A673 (cell line): ENCODE measurements around the gene DDI2.

Source experiments
- EZH2 ChIP-seq: fragments of 200-600 bp; sonication (generic); IDR thresholded peaks from 2 replicates; pipeline ENCODE4 v1.6.1; 2017; ENCODE audit warnings: borderline replicate concordance, low read depth, mild to moderate bottlenecking, mixed read lengths, antibody characterized with exemption, low read length; ENCODE audit not compliant: poor library complexity, severe bottlenecking
- TF ChIP-seq, protein P1 (sequence below): fragments of 300-800, 200-600 bp; sonication (generic); conservative IDR thresholded peaks from 2 replicates; pipeline ENCODE4 v1.5.1; 2017; ENCODE audit warnings: low read depth, mild to moderate bottlenecking, antibody characterized with exemption, low read length, moderate library complexity, mixed read lengths

DNA sequence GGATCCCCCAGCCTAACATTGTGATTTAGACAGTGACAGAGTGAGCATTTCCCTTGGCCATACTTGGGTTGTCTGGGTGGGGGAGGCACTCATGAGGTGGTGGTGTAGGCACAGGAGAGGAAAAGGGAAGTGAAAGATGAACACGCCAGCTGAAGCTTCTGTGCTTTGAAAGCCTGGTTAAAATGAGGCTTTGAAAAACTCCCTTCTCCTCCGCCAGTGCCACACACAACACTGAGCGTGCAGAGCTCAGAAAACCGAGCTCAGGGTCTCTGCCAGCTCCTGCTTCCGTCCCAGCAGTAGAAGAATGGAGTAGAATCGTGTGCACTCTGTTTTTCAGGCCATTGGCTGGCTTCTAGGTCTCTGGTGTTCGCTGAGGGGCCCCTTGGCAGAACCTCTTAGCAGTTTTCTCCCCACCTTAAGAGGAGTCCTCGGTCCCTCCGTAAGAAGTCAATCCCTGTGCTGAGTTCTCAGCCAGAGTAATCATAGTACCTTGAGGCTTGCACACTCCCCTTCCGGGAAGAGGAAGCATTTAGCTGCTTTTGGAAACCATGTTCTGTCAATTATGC is 79.8 kb downstream of the DDI2 start:
- TF ChIP-seq, protein P1, sequence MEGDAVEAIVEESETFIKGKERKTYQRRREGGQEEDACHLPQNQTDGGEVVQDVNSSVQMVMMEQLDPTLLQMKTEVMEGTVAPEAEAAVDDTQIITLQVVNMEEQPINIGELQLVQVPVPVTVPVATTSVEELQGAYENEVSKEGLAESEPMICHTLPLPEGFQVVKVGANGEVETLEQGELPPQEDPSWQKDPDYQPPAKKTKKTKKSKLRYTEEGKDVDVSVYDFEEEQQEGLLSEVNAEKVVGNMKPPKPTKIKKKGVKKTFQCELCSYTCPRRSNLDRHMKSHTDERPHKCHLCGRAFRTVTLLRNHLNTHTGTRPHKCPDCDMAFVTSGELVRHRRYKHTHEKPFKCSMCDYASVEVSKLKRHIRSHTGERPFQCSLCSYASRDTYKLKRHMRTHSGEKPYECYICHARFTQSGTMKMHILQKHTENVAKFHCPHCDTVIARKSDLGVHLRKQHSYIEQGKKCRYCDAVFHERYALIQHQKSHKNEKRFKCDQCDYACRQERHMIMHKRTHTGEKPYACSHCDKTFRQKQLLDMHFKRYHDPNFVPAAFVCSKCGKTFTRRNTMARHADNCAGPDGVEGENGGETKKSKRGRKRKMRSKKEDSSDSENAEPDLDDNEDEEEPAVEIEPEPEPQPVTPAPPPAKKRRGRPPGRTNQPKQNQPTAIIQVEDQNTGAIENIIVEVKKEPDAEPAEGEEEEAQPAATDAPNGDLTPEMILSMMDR: no peak
- TF ChIP-seq EZH2: no peak
